ENCODE results near the gene SMG5.
"Not testable (repeated sequence)": the region's sequence is repeated elsewhere in the genome, so short reads cannot be mapped to it uniquely, and the experiment has no call there.

SMG5 gene

GRCh38 chr1:156245451-156246232, 37.0 kb downstream of the SMG5 start:
- DNase-seq (ENCODE audit: low spot score), result no peak

DNA sequence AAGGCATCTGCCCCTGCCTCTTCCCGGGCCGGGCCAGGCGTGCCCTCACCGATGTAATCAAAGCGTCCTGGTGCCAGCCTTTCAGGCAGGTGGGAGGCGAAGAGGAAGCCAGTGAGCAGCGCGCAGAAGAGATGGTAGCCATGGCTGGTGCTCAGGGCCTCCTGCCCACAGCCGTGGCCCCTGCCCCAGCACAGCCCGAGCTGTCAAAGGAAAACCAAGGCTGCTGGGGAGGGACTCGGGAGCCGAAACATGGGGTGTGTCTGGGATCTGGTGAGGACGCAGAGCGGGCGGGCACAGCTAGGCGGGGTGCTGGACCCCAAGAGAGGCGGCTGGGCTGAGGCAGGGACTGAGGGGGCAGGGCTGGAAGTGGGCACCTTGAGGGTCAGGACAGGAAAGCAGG, 37.9 kb downstream of the SMG5 start:
- DNase-seq (ENCODE audit: low spot score), result no peak

- DNase-seq (ENCODE audit: low spot score), result no peak
These were observed 38.5 kb downstream of the SMG5 start for GRCh38 chr1:156244126-156244525.

DNA sequence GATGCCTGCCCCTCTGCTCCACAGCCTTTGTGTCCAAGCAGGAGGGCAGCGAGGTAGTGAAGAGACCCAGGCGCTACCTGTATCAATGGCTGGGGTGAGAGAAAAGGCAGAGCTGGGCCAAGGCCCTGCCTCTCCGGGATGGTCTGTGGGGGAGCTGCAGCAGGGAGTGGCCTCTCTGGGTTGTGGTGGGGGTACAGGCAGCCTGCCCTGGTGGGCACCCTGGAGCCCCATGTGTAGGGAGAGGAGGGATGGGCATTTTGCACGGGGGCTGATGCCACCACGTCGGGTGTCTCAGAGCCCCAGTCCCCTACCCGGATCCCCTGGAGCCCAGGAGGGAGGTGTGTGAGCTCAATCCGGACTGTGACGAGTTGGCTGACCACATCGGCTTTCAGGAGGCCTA, 39.9 kb downstream of the SMG5 start:
- no peak for DNase-seq (ENCODE audit: low spot score)

- DNase-seq (ENCODE audit: low spot score), result no peak
These were observed 40.7 kb downstream of the SMG5 start, which contains the start of gene BGLAP for GRCh38 chr1:156241926-156242325. Gene BGLAP, plus strand, starts transcription at chr1:156242184. Its CDS starts 48 bp downstream, at chr1:156242232.

GRCh38 chr1:156241311-156241811, 41.3 kb downstream of the SMG5 start:
- DNase-seq (ENCODE audit: low spot score), result no peak

DNA sequence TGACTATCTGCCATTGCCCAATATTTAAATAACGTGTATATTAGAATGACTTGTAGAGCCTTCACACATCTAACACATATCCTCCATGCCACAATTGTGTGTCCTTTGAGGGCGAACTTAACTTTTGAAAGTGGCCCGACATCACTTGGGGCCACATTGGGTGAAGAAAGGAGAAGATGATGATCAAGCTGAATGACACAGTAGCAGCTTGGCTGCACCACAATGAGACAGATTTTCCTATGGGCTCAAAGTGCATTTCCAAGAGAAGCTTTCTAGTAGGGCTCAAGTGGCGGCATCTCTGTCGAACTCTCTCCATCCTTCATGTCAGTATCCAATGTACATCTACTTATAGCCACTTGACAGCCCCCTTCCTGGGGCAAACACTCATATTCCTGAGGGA, 44.4 kb downstream of the SMG5 start:
- DNase-seq (ENCODE audit: low spot score), result no peak

- no peak for DNase-seq (ENCODE audit: low spot score)
These were observed 46.5 kb downstream of the SMG5 start for GRCh38 chr1:156236164-156236563.

DNA sequence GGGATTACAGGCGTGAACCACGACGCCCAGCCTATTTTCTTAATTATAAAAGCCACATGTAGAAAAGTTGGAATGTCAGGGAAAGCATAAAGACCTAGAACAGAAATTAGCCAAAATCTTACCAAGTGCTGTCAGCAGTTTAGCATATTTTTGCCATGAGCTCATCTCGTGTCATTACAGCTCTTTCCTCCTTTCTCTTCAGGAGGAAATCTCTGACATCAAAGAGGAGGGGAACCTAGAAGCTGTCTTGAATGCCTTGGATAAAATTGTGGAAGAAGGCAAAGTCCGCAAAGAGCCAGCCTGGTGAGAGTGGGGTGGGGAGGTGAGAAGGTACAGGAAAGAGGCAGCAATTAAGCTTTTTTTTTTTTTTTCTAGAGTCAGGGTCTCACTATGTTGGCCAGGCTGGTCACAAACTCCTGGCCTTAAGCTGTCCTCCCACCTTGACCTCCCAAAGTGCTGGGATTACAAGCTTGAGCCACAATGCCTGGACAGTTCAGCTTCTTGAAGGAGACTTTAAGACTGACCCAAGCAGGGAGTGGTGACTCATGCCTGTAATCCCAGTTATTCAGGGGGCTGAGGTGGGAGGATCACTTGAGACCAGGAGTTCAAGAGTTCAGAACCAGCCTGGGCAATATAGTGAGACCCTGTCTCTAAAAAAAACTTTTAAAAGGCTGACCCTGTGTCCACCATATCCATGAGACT, 49.0 kb downstream of the SMG5 start:
- DNase-seq (ENCODE audit: low spot score), result no peak

GRCh38 chr1:156232201-156232894, 50.3 kb downstream of the SMG5 start:
- no peak for DNase-seq (ENCODE audit: low spot score)

GRCh38 chr1:156230473-156230837, 52.2 kb downstream of the SMG5 start:
- no peak for DNase-seq (ENCODE audit: low spot score)

- DNase-seq (ENCODE audit: low spot score), result no peak
These were observed 52.7 kb downstream of the SMG5 start for GRCh38 chr1:156229809-156230472.

GRCh38 chr1:156228501-156228900, 54.1 kb downstream of the SMG5 start:
- no peak for DNase-seq (ENCODE audit: low spot score)

GRCh38 chr1:156226782-156227181, 55.8 kb downstream of the SMG5 start:
- DNase-seq (ENCODE audit: low spot score), result no peak

- no peak for DNase-seq (ENCODE audit: low spot score)
These were observed 56.5 kb downstream of the SMG5 start for GRCh38 chr1:156226116-156226538.

DNA sequence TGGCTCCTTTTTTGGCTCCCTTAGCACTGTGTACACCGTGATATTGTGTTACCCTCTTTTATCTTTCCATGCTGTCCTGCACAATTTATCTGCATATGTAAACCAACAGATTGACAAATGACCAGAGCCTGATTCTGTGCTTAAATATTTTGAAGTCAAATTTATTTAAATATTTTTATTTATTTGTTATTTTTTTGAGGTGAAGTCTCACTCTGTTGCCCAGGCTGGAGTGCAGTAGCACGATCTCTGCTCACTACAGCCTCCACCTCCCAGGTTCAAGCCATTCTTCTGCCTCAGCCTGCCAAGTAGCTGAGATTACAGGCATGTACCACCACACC, 57.0 kb downstream of the SMG5 start:
- DNase-seq (ENCODE audit: low spot score), result no peak

DNA sequence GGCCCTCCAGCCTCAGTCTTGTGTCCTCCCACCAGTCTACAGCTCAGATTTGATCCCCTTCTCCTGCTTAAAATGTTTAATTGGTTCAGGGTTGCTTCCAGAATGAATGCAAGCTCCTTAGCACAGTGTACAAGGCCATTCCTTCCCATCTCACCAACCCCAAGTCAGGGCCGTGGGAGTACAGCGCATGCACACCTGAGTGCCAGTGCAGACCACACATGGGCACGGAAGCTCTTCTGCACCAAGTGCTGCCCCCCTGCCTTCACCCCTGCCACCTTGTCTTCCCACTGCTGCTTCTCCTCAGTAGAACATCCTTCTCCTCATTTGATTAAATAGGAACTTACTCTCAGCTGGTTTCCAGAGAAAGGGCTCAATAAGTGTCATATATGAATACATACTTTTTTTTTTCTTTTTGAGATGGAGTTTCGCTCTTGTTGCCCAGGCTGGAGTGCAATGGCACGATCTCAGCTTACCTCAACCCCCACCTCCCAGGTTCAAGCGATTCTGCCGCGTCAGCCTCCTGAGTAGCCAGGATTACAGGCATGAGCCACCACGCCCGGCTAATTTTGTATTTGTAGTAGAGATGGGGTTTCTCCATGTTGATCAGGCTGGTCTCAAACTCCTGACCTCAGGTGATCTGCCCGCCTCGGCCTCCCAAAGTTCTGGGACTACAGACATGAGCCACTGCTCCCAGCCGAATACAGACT, 60.5 kb downstream of the SMG5 start:
- DNase-seq (ENCODE audit: low spot score), result no peak

- no peak for DNase-seq (ENCODE audit: low spot score)
These were observed 62.4 kb downstream of the SMG5 start for GRCh38 chr1:156220226-156220625.

GRCh38 chr1:156217871-156218270, 64.8 kb downstream of the SMG5 start:
- DNase-seq (ENCODE audit: low spot score), result no peak

GRCh38 chr1:156216361-156217086, 66.1 kb downstream of the SMG5 start:
- DNase-seq (ENCODE audit: low spot score), result not testable (repeated sequence)
